ENCODE measurements around the gene ASPSCR1. TPM values are rescaled to one million over a fixed set of nuclear protein-coding genes. Genes with fewer than 3 reads are reported as not detected.

The ASPSCR1 gene
- total and polyA plus RNA-seq, 12 donors: 10.2 to 177 (median 27.6) TPM

- peaks cover 9 to 11% of the 10 kb centered on the region in 2 donors for H3K4me1 ChIP-seq (replicated peaks in 1 of 2)
- peak overlapping the region in 1 of 4 donors; percentile 61 for H3K4me3 ChIP-seq
- intact Hi-C loops (cut with DNase I): loop anchor here in 1 of 2 donors (2.0 kb wide), 1 partner anchor 60 kb away; no protein-coding TSS in a partner anchor
- H3K27ac ChIP-seq: no peak overlapping the region
- H3K36me3 ChIP-seq (replicated peaks in 1 of 2): no peaks in the 10 kb centered on the region
- DNase-seq: peak in 1 of 7 donors; percentile 54
- TF ChIP-seq CTCF (IDR thresholded peaks at IDR 0.05) (peak in 1 of 6 experiments; percentile 2), POLR2A (IDR thresholded peaks at IDR 0.05) (no peak)
- no peaks in the 10 kb centered on the region for H3K9me3 ChIP-seq (replicated peaks in 1 of 3)
- H3K27me3 ChIP-seq: peaks cover 35% of the 10 kb centered on the region
- 2 to 3% (median 2%) methylated on average over 12 to 98 of the region's 98 CpGs; no CpG with 5 or more reads in 1 of the 4 donors for WGBS, 4 donors
Observed at GRCh38 chr17:81960130-81960958, 17.1 kb upstream of the ASPSCR1 start.

- peak within 1 kb of the TSS in 1 of 4 donors; percentile 61 for H3K4me3 ChIP-seq
- intact Hi-C loops (cut with DNase I): loop anchor here in 1 of 2 donors (2.0 kb wide), 1 partner anchor 60 kb away; no protein-coding TSS in a partner anchor
Observed at GRCh38 chr17:81961087-81961511, 16.3 kb upstream of the ASPSCR1 start, which contains the start of gene NOTUM. NOTUM (minus strand) TSS chr17:81961187; CDS start chr17:81960909, 278 bp downstream.

GRCh38 chr17:81961521-81962498 lies 15.6 kb upstream of the ASPSCR1 start:
- no peak overlapping the region for H3K4me3 ChIP-seq
- H3K27ac ChIP-seq: no peak overlapping the region
- no peaks in the 10 kb centered on the region for H3K36me3 ChIP-seq (replicated peaks in 1 of 2)
- H3K9me3 ChIP-seq (replicated peaks in 1 of 3): no peaks in the 10 kb centered on the region
- no peak for DNase-seq
- intact Hi-C loops (cut with DNase I): loop anchor here in 1 of 2 donors (2.0 kb wide), 1 partner anchor 59 kb away; no protein-coding TSS in a partner anchor
- 14 to 66% (median 43%) methylated on average over 9 to 82 of the region's 82 CpGs for WGBS, 4 donors
- peaks cover 10 to 12% of the 10 kb centered on the region in 2 donors for H3K4me1 ChIP-seq (replicated peaks in 1 of 2)
- TF ChIP-seq POLR2A (IDR thresholded peaks at IDR 0.05) (no peak), CTCF (IDR thresholded peaks at IDR 0.05) (no peak)
- peaks cover 35% of the 10 kb centered on the region for H3K27me3 ChIP-seq

More at GRCh38 chr17:81961087-81961511, 16.3 kb upstream of the ASPSCR1 start, which contains the start of gene NOTUM:
- Histone ChIP-seq H3K9me3 (replicated peaks in 1 of 3) (no peaks in the 10 kb centered on the region), H3K36me3 (replicated peaks in 1 of 2) (no peaks in the 10 kb centered on the region), H3K4me1 (replicated peaks in 1 of 2) (peaks cover 9 to 11% of the 10 kb centered on the region in 2 donors), H3K27ac (no peak within 1 kb of the TSS), H3K27me3 (peaks cover 35% of the 10 kb centered on the region)
- 0 to 1% (median 1%) methylated on average over 11 to 62 of the region's 65 CpGs; no CpG with 5 or more reads in 1 of the 4 donors for WGBS, 4 donors
- DNase-seq: no peak
- no peak for TF ChIP-seq POLR2A (IDR thresholded peaks at IDR 0.05)
- peak in 2 of 6 experiments; percentile 12 to 32 for TF ChIP-seq CTCF (IDR thresholded peaks at IDR 0.05)
